Measurements from ENCODE around the gene GPR68.

- no peak for TF ChIP-seq CTCF (IDR thresholded peaks at IDR 0.05; ENCODE audit: poor library complexity, severe bottlenecking)
- no peak for TF ChIP-seq EZH2 (IDR thresholded peaks at IDR 0.05; ENCODE audit: borderline replicate concordance, insufficient read depth, low read length, poor library complexity, severe bottlenecking)
- TF ChIP-seq POLR2AphosphoS5 (IDR thresholded peaks at IDR 0.05): no peak
- no peak for TF ChIP-seq MXI1 (conservative IDR thresholded peaks at IDR 0.05; ENCODE audit: poor library complexity, severe bottlenecking)
- TF ChIP-seq SMC3 (conservative IDR thresholded peaks at IDR 0.05; ENCODE audit: poor library complexity): no peak
Measured at GRCh38 chr14:91272341-91273272, 28.1 kb upstream of the GPR68 start.

Measured in neural cell (in vitro differentiated cells).